HG02642 (cell line): Measurements from ENCODE around the gene NPHP4.
"Not testable (repeated sequence)": the region's sequence is repeated elsewhere in the genome, so short reads cannot be mapped to it uniquely, and the experiment has no call there.

Experiments used
- ATAC-seq: cut with Tn5 transposase; IDR thresholded peaks from one replicate; pipeline ENCODE4 v1.9.1; 2021; ENCODE audit warnings: mild to moderate bottlenecking; ENCODE audit not compliant: unreplicated experiment, poor library complexity

Gene NPHP4

DNA sequence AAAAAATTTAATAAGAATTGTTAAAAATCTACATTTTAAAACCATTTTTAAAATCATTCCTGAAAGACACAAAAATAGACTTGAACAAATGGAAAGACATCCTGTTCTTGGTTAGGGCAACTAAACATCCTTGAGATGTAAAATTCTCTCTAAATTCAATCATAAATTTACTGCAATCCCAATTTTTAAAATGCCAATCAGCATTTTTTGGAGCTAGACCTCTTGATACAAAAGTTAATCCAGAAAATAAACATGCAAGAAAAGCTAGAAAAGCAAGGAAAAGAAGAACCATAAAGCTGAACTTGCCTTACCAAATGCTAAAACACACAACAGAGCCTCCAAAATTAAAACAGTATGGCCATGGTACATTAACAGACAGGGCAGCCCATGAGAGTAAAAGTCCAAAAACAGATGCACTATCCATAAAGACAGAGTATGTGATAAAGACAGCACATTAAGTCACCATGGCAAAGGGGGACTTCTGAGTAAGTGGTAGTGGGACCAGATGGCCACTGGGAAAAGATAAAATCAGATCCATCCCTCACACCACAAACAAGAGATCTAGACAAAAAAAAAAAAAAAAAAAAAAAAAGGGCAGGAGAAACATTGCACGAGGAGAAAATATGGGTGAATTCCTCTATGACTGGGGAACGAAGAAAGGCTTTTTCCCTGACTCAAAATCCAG lies 51.4 kb downstream of the NPHP4 start:
- no peak for ATAC-seq

DNA sequence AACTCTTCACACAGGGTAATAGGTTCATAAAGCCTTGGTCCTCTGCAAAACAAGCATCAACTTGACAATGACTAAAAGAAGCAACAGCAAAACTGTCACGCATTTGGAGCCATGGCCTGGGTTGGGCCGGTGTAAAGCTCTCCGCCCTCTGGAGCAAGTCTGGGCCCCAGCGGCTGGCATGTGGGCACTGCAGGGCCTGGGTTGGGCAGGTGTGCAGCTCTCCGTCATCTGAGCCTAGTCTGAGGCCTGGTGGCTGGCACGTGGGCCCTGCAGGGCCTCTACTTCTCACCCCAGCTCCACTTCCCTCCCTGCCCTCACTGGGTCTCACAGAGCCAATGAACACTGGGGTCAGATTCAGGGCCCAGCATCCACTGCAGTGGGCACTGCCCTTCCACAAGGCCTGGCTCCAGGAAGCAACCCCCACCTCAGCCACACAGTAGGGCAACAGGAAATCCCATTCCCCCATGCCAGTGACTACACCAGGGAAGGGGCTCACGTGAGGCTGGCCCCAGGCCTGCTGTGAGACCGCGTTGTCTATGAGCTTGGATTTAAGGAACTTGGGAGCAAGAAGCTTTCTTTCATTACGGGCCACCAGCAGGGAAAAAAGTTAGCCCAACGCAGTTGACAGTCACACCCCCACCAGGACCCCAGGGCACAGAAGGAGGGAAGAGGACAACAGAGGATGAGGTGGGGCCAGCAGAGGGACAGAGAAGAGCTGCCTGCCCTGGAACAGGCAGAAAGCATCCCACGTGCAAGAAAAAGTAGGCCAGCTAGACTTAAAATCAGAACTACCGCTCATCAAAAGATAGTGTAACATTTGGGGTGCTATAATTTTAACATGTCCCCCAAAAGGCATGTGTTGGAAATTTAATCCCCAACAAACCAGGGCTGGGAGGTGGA lies 52.7 kb downstream of the NPHP4 start:
- no peak for ATAC-seq

- no peak for ATAC-seq
Measured at GRCh38 chr1:5938101-5938646, 54.1 kb downstream of the NPHP4 start.

DNA sequence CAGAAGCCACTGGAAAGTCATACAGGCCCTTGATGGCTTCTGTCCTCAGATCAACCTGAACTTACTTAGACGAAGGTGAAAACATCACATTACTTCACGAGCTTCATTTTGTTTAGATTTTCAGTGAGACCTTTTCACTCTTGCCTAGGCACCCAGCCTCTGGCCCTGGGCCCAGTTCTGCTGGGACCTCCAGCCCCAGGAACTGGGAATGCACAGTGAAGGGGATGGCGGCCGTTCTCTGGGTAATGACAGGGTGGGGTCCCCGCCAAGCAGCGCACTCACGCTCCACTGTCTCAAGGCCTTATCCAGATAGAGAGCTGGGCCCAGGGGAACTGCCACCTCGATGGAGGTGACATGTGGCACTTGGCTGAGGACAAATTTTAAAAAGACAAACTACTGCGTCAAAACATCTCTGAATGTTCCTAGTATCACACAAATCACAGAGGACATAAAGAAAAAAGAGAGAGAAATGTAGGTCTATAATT lies 54.8 kb downstream of the NPHP4 start:
- no peak for ATAC-seq

GRCh38 chr1:5936621-5937372 lies 55.4 kb downstream of the NPHP4 start:
- no peak for ATAC-seq

- no peak for ATAC-seq
Measured at GRCh38 chr1:5936126-5936525, 56.1 kb downstream of the NPHP4 start.

DNA sequence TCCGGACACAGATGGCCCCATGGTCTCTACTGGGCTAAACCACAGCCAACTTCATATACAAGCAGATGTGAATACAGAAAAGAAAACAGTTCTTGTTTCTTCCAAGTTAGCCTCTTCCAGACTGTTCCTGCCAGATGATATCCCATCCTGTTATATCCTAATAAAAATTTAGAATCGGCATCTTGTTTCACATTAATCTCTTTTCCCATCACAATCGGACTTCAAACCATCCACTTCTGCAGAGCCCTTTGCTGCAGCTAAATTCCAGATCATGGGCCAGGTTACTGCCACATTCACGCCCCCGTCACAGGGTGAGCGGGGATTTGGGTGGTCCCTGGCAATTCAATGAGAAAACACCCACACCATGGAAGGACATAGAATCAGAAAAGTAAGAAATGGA lies 57.2 kb downstream of the NPHP4 start:
- no peak for ATAC-seq

DNA sequence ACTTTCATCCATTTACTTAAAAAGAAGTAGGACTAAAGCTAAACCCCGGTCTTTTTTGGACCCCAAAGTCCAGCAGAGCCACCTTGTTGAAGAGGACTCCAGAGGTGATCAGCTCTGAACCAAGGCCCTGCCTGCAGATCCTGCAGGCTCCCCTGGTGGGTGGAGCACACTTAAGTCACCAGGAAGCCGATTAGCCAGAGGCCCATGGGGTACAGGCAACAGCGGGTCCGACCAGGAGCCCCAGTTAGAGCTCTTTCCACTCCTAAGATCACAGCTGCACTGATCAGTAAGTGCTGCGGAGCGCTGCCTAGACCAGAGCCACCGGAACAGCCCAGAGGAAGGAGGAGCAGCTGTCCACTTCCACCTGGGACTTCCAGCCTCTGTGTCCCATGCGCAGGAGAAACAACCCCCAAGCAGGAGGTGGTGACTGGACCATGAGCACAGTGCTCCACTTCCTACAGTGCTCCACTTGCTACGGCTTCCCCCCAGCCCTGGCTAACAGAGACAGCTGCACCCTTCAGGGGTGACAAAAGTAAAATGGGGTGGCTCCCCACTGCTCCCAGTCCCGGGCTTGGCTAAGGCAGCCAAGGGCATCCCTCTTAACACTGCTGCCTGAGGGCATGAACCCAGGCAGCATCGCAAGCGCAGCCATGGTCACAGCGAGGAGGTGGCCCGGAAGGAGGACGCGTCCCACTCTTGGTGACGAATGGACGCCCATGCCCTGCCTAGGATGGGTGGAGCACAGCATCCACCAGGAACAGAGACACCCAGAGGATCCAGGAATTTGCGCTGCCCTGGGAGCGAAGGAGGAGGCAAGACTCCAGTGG lies 58.0 kb downstream of the NPHP4 start:
- no peak for ATAC-seq

DNA sequence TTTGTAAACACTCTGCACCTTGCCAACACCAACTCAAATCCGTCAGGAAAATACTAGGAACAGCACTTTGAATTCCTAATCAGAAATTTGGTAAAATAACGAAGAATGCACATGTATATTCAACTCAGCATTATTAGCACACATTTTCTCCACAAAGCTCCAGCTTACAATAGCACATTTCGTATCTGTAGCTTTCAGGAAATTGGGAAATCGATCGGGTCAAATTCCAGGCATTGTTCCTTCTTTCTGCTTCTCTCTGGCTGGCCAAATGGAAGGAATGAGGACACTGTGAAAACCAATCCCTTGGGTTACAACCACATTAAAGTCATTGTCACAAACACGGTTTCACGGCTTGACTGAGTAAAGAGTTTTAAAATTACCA lies 58.6 kb downstream of the NPHP4 start:
- ATAC-seq, result no peak

- no peak for ATAC-seq
Measured at GRCh38 chr1:5933050-5933449, 59.2 kb downstream of the NPHP4 start.

- ATAC-seq, result no peak
Measured at GRCh38 chr1:5928714-5929400, 63.4 kb downstream of the NPHP4 start.

- no peak for ATAC-seq
Measured at GRCh38 chr1:5927506-5928370, 64.5 kb downstream of the NPHP4 start.

- ATAC-seq, result no peak
Measured at GRCh38 chr1:5926686-5927435, 65.4 kb downstream of the NPHP4 start.

DNA sequence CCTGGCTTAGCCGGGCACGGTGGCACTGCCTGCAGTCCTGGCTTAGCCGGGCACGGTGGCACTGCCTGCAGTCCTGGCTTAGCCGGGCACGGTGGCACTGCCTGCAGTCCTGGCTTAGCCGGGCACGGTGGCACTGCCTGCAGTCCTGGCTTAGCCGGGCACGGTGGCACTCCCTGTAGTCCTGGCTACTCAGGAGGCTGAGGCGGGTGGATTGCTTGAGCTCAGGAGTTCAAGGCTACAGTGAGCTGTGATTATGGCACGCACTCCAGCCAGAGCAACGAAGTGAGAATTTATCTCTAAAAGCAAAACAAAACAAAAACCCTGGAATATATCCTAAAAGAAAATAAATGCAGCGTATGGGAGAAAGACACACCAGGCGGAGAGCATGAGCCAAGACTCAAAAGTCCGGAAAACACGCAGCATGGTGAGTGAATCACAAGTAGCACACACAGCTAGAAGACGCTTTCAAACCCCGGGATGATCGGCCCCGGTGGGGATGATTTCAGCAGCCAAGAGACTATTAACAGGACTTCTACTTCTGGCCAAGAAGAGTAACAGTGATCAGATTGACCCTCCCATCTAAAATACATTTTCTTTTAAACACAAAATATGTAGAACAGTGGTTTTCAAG lies 69.4 kb downstream of the NPHP4 start:
- ATAC-seq, result not testable (repeated sequence)

- no peak for ATAC-seq
Measured at GRCh38 chr1:5921671-5922070, 70.6 kb downstream of the NPHP4 start.

DNA sequence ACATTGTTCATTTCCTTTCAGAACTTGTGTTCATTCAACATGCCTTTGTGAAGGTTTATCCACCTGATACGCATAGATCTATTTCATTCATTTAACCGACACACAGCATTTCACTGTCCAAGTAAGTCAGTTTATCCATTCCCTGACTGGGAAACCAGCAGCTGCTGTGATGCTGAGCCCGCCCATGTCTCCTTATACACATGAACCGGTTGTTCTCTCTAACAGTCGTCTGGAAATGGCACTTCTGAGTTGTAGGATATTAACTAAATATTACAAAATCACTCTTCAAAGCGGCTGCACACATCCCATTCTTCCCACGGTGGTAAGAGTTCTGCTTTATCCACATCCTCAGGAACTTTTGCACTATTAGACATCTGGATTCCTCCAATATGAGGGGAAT lies 71.1 kb downstream of the NPHP4 start:
- no peak for ATAC-seq

GRCh38 chr1:5920201-5920600 lies 72.0 kb downstream of the NPHP4 start:
- no peak for ATAC-seq
